Adrenal gland (tissue), 12 donors: ENCODE measurements around the gene QSOX1. TPM values are rescaled to one million over a fixed set of nuclear protein-coding genes. Genes with fewer than 3 reads are reported as not detected.

Source experiments
- DNase-seq, 7 donors: peaks; one replicate each; pipeline ENCODE4 v3.0.0-alpha.2; 2019 to 2020
- H3K27ac ChIP-seq, 5 donors: fragments of 200-600 bp; sonication (generic) in 4 of 5; 1 replicate in 3 of 5; 2 replicates in 2 of 5; pipeline versions ENCODE4 v1.5.1 to v1.8.0; 2016 to 2020; ENCODE audit warnings: mild to moderate bottlenecking in 1 of 5
- H3K27me3 ChIP-seq: fragments of 200-600 bp; 2 replicates; pipeline ENCODE4 v1.8.0; 2021
- H3K36me3 ChIP-seq, 2 donors: fragments of 200-600 bp; replicated peaks in 1 of 2; 1 replicate in 1 of 2; 2 replicates in 1 of 2; pipeline versions ENCODE4 v1.5.1 to v1.8.0; 2018 to 2022
- H3K4me1 ChIP-seq, 2 donors: fragments of 200-600 bp; replicated peaks in 1 of 2; 1 replicate in 1 of 2; 2 replicates in 1 of 2; pipeline versions ENCODE4 v1.5.1 to v1.8.0; 2018 to 2021
- H3K4me3 ChIP-seq, 4 donors: fragments of 200-600 bp; sonication (generic) in 3 of 4; one replicate each; pipeline ENCODE4 v1.5.1; 2016 to 2018
- H3K9me3 ChIP-seq, 3 donors: fragments of 200-600 bp; sonication (generic) in 1 of 3; replicated peaks in 1 of 3; 1 replicate in 2 of 3; 2 replicates in 1 of 3; pipeline versions ENCODE4 v1.5.1 to v1.8.0; 2016 to 2021
- POLR2A ChIP-seq, 2 donors: fragments of 450-650 bp; IDR thresholded peaks; one replicate each; pipeline ENCODE4 v1.6.1; 2017; ENCODE audit warnings: antibody characterized with exemption in 2 of 2, mild to moderate bottlenecking in 2 of 2, moderate library complexity in 1 of 2
- WGBS, 4 donors: extraction: QIAGEN DNeasy Blood & Tissue Kit in 2 of 4; methylation state at CpG; one replicate each; pipeline versions ENCODE4 v1.1.5 to v1.1.7; 2013 to 2017; 5-methylcytosine and 5-hydroxymethylcytosine counted together
- intact Hi-C, 2 donors: fragments of 100-400 bp; cut with DNase I; formaldehyde crosslinking; loops; one replicate each; pipeline versions ENCODE4 v1.14.1 to v1.15.0; 2022 to 2023
- polyA plus RNA-seq, 3 donors: library from polyadenylated mRNA; stranded (reverse); fragments of 200-250 nt in 2 of 3; fragments of 350-450 nt in 1 of 3; fragmentation: Illumina TruSeq in 1 of 3; extraction: RNeasy Lipid Tissue Mini Kit (QIAGEN cat#74804) in 1 of 3; gene quantifications; one replicate each; pipeline ENCODE4 v1.2.3, GENCODE V29; 2013 to 2014
- total RNA-seq, 9 donors: library from RNA; depleted of rRNA in 4 of 9; stranded (reverse); fragments of >200 nt in 4 of 9; fragments of 120-200 nt in 1 of 9; fragmentation: NEBNext Ultra II Directional in 1 of 9; extraction: Animal tissue kit (Norgen Biotek cat#: 25700) in 1 of 9; gene quantifications; one replicate each; pipeline versions ENCODE4 v1.1.0 to v1.2.4, GENCODE V29; 2013 to 2023
- TF ChIP-seq, protein P1 (sequence below), 6 experiments: fragments of 450-650 bp in 4 of 6; fragments of 200-600 bp in 2 of 6; sonication (generic) in 1 of 6; IDR thresholded peaks; 1 replicate in 5 of 6; 2 replicates in 1 of 6; pipeline versions ENCODE4 v1.5.1 to v1.8.0; 2016 to 2021; ENCODE audit warnings: antibody characterized with exemption in 6 of 6, mild to moderate bottlenecking in 2 of 6, moderate library complexity in 1 of 6
- donor health status: healthy with polysubstance abuse.
- donor health status: Bipolar disorder and iron deficiency.
- donor health status: DM: yes; HTN: yes; CAD: no.
- donor health status: DM: no; HTN: no; CAD: no.
- donor health status: DM: no; HTN: no; CAD: no.
- donor health status: DM: yes; HTN: yes; CAD: no.

The QSOX1 gene
- total and polyA plus RNA-seq, 12 donors = 33.7 to 234 (median 129) TPM

DNA sequence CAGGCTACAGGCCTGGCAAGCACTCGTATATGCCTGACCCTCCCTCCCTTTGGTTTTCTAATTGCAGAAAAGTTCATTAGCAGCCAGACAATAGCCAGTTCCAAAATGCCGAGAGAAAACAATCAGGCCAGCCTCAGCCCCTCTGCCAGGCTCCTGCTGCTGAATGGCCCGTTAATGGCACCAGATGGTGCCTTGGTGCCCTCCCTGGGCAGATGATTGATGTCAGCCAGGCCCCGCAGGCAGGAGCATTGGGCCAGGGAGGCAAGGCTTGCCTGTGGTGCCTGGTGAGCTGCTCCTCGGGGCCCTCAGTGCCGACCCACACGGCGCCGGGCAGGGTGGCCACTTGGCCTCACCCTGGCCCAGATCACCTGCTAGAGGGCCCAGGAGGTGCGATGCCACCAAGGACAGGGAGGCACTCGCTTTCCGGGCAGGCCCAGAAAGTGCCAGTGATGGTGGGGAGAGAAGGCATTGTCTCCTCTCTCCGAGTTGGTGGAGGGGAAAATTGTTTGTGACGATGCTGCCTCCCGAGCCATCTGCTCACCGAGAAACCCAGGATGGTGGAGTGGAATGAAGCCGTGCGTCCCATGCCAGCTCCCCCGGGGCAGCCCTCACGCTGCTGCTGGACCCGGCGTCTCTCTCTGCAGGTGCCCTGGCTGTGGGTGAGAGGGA, 28.1 kb downstream of the QSOX1 start:
- WGBS, 4 donors = 85 to 93% (median 88%) methylated on average over 10 to 22 of the region's 22 CpGs
- peaks cover 0 to 30% of the 10 kb centered on the region in 2 donors for H3K36me3 ChIP-seq
- DNase-seq = no peak
- no peak for TF ChIP-seq POLR2A (IDR thresholded peaks at IDR 0.05)
- TF ChIP-seq, protein P1, sequence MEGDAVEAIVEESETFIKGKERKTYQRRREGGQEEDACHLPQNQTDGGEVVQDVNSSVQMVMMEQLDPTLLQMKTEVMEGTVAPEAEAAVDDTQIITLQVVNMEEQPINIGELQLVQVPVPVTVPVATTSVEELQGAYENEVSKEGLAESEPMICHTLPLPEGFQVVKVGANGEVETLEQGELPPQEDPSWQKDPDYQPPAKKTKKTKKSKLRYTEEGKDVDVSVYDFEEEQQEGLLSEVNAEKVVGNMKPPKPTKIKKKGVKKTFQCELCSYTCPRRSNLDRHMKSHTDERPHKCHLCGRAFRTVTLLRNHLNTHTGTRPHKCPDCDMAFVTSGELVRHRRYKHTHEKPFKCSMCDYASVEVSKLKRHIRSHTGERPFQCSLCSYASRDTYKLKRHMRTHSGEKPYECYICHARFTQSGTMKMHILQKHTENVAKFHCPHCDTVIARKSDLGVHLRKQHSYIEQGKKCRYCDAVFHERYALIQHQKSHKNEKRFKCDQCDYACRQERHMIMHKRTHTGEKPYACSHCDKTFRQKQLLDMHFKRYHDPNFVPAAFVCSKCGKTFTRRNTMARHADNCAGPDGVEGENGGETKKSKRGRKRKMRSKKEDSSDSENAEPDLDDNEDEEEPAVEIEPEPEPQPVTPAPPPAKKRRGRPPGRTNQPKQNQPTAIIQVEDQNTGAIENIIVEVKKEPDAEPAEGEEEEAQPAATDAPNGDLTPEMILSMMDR (IDR thresholded peaks at IDR 0.05) = no peak
- no peaks in the 10 kb centered on the region for H3K27me3 ChIP-seq
- no peak overlapping the region for H3K4me3 ChIP-seq
- no peak overlapping the region for H3K27ac ChIP-seq
- no peaks in the 10 kb centered on the region for H3K4me1 ChIP-seq
- H3K9me3 ChIP-seq = no peaks in the 10 kb centered on the region
- intact Hi-C loops = no loop called here

DNA sequence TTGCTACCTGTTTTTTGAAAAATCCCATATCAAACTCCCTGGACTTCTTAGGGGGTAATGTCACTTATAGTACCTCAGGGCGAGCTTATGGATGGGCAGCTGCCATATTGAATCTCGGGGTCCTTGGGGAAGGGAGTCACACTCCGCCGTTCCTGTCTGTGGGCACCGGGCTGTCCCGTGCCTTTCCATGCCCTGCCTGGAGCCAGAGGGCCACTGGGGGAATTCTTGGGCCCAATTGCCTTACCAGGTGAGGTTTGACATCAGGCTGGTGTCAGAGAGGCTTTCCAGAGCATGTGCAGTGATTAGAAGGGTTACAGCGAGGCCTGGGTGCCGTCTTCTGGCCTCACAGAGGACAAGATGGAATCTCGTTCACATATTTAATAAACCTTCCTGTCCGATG, 28.8 kb downstream of the QSOX1 start:
- H3K9me3 ChIP-seq = no peaks in the 10 kb centered on the region
- no peaks in the 10 kb centered on the region for H3K4me1 ChIP-seq
- no peak overlapping the region for H3K4me3 ChIP-seq
- no peaks in the 10 kb centered on the region for H3K27me3 ChIP-seq
- no peak for TF ChIP-seq POLR2A (IDR thresholded peaks at IDR 0.05)
- TF ChIP-seq, protein P1 (IDR thresholded peaks at IDR 0.05) = no peak
- no peak overlapping the region for H3K27ac ChIP-seq
- 93 to 97% (median 94%) methylated on average over 9 to 10 of the region's 10 CpGs for WGBS, 4 donors
- intact Hi-C loops = no loop called here
- no peak for DNase-seq
- H3K36me3 ChIP-seq = peaks cover 0 to 31% of the 10 kb centered on the region in 2 donors

DNA sequence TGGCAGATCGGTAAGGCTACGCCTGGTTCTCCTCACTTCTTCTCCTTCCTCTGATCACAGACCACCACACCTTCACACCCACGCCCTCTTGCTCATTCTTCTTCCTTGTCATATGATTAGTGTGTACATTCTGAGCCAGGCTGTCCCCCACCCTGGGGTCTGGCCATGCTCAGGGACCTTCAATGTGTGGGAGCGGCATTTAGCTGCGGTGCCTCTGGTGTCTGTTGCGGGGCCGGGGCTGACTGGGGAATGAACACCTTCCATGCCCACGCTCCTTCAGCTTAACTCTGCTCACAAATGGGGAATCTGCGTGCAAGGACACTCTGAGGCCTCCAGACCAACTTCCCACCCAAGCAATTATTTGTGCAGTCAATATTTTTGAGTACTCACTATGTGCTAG, 29.4 kb downstream of the QSOX1 start:
- peaks cover 0 to 38% of the 10 kb centered on the region in 2 donors for H3K36me3 ChIP-seq
- TF ChIP-seq POLR2A (IDR thresholded peaks at IDR 0.05) = no peak
- TF ChIP-seq, protein P1 (IDR thresholded peaks at IDR 0.05) = no peak
- 95 to 97% (median 96%) methylated on average over 9 of the region's 9 CpGs for WGBS, 4 donors
- no peaks in the 10 kb centered on the region for H3K9me3 ChIP-seq
- DNase-seq = no peak
- H3K27me3 ChIP-seq = no peaks in the 10 kb centered on the region
- intact Hi-C loops = no loop called here
- H3K27ac ChIP-seq = no peak overlapping the region
- H3K4me3 ChIP-seq = no peak overlapping the region
- no peaks in the 10 kb centered on the region for H3K4me1 ChIP-seq

DNA sequence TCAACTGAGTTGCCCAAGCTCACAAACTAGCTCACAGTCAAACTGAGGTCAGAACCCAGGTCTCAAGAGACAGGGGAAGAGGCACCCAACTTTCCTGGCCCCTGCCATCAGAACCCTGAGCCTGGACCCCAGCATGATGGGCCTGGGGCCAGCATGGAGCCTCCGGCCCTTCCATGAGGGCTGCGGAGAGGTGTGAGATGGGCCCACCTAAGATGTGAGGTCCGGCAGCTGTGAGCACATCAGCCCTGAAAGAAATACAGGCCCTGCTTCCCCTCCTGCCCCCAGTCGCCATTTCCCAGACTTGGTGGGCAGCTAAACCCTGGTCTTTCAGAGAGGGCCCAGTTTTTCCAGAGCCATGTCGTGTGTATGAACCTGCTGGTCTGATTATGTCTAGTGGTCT, 30.6 kb downstream of the QSOX1 start:
- no peaks in the 10 kb centered on the region for H3K9me3 ChIP-seq
- DNase-seq = no peak
- H3K27me3 ChIP-seq = no peaks in the 10 kb centered on the region
- intact Hi-C loops = loop anchor here in 1 of 2 donors (5.0 kb wide), 1 partner anchor 287 kb away; no protein-coding TSS in a partner anchor
- TF ChIP-seq POLR2A (IDR thresholded peaks at IDR 0.05) = no peak
- TF ChIP-seq, protein P1 (IDR thresholded peaks at IDR 0.05) = no peak
- H3K4me1 ChIP-seq = no peaks in the 10 kb centered on the region
- no peak overlapping the region for H3K27ac ChIP-seq
- H3K4me3 ChIP-seq = no peak overlapping the region
- H3K36me3 ChIP-seq = peaks cover 0 to 49% of the 10 kb centered on the region in 2 donors
- whole genome bisulfite sequencing, 4 donors = 82 to 86% (median 83%) methylated on average over 2 to 5 of the region's 5 CpGs
